GM18507 (cell line): ENCODE data around the gene SSTR3.
A peak's percentile ranks its signal among the peaks of the same experiment; 100 is the strongest.
"Not testable (repeated sequence)": the region's sequence is repeated elsewhere in the genome, so short reads cannot be mapped to it uniquely, and the experiment has no call there.

Source experiments
- DNase-seq: peaks from one replicate; pipeline ENCODE4 v3.0.0; 2011; ENCODE audit warnings: low read depth; ENCODE audit not compliant: insufficient read length; ENCODE audit errors: extremely low spot score
- FAIRE-seq: peaks from 2 replicates; lab custom pipeline; 2011; peaks lifted over from hg19 to GRCh38; lab: Jason Lieb, UNC

SSTR3 gene

DNA sequence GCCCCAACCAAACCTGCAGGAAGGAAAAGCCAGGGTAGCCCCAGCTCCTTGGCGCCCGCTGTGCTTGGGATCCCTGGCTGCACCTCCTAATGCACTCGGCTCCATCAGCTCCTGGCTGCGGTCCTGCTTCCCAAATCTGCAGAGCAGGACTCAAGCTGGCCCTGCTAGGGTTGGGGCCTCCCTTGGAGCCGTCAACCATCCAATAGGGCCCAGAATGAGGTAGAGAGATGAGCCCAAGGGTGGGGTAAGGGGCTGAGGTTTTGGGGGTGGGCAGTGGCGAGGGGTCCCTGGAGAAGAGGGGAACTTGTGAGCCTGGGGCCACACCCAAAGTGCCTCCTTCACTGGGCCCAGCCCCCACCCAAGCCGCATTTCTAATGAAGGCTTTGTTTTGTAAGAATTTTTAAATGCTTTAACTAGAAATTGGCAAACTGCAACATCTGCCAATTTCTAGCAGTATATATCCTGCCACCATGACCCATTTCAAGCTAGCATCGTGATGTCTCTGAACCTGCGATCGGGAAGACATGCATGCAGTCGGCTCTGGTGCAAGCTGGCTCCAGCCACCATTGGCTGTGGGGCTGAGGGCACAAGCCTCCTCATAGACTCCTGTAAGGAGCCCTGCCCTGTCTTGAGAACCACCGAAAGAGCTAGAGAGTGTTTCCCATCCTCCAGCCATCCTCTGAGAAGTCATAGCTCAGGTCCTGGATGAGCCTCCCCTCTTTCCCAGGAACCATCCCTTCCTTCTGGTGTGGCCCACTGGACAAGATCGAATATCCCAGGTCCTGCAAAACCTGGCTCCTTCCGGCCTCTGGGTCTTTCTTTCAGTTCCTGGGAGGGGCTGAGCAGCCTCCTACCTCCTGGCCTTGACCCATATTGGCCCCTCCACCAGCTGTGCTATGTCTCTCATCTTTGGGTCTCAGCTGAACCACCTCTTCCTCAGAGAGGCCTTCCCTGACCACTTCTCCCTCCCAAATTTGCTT is 39.7 kb downstream of the SSTR3 start:
- DNase-seq, result no peak
- FAIRE-seq, result no peak

DNA sequence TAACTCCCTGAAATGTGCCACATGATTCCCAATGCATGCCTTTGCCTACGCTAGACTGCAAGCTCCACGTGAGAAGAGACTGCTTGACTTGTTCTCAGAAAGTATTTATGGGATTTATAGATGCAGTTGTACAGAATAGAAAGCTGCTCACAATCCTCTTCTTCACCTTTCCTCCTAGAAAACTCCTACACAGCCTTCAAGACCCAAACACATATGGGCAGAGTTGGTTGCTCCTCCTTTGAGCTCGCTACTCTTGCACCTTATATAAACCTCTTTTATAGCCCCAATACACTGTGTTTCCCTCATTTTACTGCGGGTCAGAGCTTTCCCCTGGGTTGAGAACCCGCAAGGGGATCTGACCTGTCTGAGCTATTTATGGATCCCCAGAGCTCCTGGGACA is 40.6 kb downstream of the SSTR3 start:
- FAIRE-seq (no peak), DNase-seq (no peak)

DNA sequence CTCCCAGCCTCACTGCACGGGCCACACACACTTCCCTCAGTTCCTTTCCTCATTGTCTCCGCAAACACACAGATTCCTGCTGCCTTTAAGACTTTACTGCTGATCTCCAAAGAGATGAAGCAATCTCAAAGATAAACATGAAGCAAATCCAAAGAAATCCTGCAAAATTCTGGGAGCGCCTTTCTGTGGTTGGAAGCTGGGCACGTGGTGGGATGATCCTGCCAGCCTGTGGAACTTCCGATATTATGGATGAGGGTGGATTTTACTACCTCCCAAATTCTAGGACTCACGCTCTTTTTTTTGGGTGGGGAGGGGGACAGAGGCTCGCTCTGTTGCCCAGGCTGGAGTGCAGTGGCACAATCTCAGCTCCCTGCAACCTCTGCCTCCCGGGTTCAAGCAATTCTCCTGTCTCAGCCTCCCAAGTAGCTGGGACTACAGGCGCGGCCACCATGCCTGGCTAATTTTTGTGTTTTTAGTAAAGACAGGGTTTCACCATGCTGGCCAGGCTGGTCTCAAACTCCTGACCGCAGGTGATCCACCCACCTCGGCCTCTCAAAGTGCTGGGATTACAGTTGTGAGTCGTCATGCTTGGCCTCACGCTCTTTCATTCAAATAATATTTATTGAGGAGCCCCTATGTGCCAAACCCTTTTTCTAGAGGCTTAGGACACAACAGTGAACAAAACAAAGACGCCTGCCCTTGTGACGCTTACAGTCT is 41.4 kb downstream of the SSTR3 start:
- FAIRE-seq, DNase-seq: not testable (repeated sequence)

DNA sequence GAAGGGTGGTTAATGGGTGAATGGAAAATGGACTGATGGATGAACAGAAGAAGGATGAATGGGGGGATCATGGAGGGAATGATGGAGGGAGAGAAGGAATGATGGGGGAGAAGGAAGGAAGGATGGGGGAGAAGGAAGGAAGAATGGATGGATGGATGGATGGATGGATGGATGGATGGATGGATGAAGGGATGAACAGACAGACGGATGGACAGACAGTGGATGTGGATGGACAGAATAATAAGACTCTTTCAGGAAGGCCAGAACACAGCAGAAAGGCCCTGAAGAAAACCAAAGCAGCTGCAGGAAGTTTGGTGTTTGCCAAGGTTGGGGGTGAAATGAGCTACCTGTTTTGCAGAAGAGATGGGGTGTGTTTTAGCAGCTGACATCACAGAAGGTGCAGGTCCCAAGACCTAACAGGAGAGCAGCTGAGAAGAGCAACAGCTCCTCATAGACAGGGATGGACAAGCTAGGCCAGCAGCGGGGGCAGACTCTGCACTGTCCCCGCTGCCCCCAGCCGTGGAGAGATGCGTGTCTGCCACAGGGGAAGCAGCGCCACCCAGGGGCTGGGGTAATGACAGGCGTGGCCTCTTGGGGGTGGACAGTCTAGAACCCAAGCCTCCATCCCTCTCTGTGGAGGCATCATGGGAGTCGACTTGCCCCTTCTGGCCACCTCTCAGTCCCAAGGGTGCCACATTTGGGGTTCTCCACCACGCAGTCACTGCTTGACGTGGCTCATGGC is 42.2 kb downstream of the SSTR3 start:
- no peak for FAIRE-seq

DNA sequence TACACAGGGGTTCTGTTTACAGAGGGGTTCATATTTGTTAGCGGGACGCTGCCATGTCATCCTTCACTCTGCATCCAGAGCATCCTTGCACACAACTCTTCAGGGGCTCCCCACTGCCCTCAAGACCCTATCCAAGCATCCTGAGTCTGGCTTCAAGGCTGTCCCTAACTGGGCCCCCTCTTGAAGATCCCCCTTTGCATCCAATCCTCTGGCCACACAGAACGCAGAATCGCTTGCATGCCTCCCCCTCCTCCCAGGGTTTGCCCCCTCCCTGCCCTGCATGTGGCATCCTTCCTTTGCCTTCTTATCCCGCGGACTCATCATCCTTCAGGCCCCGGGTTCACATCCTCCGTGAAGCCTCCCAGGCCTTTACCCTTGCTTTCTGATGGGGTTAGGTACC is 42.9 kb downstream of the SSTR3 start:
- no peak for DNase-seq
- no peak for FAIRE-seq

More for the DNA sequence above, 42.2 kb downstream of the SSTR3 start:
- DNase-seq, result no peak

DNA sequence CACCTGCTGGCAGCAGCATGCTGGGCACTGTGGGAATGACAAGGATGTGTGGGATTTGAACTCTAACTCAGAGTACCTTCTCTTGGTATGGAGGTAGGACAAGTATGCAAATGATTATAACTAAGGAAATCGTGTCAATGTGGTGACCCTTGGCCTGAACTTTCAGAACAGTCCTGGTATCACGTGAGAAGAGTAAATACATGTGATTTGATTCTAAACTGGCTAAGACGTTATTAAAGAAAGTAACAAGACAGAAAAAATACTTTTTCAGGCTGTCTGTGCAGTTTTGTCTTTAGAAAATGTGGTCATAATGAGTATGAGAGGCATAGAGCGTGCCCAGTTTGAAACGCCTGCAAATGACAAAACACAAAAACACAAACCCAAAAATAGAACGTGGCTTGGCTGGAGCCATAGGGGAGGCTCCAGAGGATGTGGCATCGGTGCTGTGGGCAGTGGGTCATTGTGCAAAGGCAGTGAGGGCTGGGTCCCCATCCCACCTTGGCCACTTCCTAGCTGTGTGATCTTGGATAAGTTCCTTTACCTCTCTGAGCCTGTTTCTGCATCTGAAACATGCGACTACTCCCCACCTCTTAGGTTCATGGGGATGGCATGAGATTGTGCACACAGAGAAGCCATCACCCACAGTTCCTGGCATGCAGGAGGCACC is 44.2 kb downstream of the SSTR3 start:
- FAIRE-seq (peak; percentile 77), DNase-seq (no peak)

DNA sequence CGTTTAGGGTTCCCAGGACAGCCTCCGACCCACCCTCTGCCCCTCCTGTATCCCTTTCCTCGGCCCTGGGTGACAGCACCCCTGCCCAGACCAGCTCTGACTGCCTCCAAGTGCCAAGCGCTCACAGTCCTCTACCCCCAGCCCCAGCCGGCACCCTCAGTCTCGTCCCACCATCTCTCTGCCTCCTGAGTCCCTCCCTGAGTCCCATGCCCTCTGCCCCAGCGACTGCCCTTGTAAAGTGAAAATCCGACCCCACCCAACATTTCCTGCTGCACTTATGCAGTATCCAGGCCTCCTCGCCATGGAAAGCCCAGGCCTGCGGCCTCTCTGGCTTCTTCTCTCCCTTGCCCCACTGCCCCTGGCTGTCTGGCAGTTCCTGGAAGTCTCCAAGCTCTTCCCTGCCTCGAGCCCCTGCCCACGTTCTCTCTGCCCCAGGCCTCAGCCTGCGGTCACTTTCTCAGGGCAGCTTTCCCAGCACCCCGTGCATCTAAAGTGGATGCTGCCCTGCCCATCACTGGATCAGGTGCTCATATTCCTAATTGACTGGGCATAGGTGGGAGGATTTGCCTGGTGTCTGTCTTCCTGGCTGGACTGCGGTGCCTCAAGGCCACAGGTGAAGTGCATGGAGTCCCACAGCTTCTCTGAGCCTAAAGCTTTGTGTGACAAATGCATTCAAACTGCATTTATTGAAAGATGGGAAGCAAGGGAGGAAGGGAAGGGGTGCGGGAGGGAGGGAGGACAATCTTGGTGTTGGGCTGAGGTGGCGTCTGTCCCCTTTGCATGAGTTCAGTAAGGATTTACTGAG is 44.9 kb downstream of the SSTR3 start:
- DNase-seq, result no peak
- FAIRE-seq, result no peak

DNA sequence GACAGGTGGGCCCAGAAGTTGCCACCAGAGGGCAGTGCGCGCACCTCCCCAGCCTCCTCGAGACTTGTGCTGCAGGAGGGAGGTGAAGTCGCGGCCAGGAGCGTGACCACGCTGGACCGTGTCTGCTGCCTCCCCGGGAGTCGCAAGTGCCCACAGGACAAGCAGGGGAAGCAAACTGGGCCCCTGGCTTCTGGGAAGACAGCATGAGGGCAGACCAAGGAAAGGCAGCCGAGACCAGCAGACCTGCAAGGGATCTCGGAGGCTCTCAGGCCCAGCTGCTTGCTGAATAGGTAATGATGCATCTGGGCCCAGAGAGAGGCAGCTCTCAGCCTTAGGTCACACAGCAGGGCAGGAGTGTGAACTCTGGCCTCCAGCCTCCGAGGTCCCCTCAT is 45.6 kb downstream of the SSTR3 start:
- DNase-seq, result peak; percentile 78
- peak; percentile 90 for FAIRE-seq

DNA sequence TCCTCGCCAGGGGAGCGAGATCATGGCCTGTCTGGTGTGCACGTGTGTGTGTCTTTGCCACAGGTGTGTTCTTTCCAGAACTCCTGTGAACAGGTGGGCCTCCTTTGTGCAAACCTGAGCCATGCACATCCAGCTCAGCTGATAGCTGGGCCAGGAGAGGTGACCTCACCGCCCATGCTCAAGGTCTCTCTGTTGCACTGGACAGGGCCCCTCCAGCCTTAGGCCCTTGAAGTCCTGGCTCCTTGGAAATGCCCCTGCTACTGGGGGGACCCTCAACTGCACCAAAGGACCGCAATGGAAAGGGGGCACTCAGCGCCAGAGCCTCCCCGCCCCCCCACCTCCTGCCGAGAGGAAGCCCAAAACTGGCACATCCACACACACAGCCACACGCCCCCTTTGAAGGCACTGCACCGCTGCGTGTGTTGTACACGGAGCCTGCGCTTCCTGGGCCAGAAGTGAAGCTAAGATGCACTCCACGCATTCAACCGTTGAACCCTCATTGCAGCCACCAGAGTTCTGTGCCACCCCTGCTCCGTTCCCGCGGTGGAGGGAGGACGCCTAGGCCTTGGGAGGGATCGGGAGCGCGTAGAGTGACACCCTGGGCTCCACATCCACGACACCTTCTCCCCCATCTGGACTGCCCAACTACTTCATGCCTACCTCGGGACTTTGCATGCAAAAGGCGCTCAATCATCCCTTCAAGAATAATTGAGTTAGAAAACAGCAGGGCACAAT is 46.2 kb downstream of the SSTR3 start:
- FAIRE-seq (no peak), DNase-seq (no peak)

DNA sequence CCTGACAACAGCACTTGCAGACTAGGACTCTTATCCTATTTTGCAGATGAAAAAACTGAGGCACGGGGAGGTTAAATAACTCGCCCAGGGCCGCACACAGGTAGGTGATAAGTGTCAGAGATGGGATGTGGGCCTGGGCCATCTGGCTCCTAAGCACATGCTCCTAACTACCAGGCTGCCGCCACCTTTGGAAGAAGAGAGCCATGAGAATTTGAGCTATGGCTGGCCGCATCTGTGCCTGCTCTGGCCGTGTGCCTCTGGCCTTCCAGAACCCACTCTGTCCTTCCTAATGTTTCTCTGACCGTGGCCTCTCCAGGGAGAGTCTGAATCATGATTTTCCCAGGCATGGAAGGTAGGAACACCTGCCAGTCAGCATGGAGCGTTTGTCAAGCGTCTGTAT is 47.2 kb downstream of the SSTR3 start:
- FAIRE-seq, result no peak
- no peak for DNase-seq

DNA sequence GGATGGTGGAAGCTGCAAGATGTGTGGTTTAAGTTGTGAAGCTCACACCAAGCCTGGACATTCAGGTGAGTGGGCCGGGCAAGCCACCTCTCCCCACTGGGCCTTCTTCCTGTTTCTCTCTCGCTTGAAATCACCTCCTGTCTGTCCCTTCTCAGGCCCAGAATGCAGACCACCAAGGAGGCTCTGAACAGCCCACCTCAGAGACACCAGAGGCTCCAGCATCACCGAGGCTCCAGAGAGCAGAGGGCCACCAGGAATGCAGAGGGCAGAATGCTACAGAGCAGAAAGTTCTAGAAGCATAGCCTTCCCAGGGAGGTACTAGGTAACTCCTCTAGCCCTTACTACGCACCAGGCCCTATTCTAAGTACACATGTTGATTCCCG is 47.8 kb downstream of the SSTR3 start:
- DNase-seq, result no peak
- no peak for FAIRE-seq

DNA sequence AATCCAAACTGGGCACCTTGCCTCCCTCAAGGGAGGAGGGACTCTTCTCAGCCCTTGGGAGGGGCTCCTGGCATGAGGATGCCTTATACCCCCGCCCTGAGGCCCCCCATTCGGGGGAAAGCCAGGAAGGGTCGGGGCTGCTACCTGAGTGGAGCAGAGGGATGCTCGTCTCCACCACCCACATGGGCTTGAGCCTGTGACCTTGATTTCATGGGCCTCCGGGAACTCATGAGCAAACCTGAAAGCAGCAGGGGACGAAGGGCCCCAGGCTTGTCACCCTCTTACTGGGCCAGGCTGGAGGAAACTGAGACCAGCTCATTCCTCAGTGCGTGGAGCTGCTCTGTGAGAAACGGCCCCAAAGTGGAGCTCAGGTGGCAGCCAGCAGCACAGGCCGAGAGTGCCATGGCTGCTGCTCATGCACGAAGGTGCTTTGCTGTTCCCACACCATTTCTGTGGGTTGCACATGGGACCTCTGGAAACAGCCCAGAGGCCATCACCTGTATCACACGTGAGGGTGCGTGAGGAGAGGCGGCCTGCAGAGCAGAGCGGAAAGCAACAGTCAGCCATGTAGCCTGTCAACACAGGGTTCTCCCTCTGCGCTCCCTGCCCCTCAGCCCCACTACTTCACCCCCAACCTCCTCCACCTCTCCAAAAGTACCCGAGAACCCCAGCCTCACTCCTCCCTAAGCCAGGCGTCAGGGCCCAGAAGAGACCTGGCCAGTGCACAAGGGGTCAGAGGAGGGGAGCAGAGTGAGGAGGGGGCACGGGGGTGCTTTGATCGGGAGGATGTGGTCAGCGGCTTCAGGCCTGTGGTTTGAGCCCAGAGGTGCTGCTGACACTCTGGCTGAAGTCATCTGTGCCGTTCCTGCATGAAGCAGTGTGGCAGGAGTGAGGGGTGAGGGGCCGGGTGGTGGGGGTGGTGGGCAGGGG is 48.4 kb downstream of the SSTR3 start:
- FAIRE-seq, result no peak

DNA sequence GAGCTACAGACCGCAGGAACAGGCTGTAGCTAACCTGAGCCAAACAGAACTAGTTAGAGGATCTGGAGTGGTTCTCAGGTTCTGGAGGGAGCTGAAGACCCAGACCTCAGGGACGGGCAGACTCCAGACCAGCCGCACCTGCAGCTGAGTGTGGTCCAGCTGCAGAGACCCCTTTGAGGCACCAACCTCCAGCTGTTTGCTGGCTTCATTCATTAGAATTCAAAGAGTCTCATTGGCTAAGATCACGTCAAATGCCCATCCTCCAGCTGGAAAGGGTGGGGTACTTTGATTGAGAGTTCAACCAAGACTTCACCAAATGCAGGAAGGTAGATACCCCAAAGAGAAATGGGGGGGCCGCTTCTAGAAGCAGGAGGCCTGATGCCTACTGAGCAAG is 49.2 kb downstream of the SSTR3 start:
- DNase-seq (no peak), FAIRE-seq (no peak)

More for the DNA sequence above, 48.4 kb downstream of the SSTR3 start:
- peak; percentile 71 for DNase-seq

DNA sequence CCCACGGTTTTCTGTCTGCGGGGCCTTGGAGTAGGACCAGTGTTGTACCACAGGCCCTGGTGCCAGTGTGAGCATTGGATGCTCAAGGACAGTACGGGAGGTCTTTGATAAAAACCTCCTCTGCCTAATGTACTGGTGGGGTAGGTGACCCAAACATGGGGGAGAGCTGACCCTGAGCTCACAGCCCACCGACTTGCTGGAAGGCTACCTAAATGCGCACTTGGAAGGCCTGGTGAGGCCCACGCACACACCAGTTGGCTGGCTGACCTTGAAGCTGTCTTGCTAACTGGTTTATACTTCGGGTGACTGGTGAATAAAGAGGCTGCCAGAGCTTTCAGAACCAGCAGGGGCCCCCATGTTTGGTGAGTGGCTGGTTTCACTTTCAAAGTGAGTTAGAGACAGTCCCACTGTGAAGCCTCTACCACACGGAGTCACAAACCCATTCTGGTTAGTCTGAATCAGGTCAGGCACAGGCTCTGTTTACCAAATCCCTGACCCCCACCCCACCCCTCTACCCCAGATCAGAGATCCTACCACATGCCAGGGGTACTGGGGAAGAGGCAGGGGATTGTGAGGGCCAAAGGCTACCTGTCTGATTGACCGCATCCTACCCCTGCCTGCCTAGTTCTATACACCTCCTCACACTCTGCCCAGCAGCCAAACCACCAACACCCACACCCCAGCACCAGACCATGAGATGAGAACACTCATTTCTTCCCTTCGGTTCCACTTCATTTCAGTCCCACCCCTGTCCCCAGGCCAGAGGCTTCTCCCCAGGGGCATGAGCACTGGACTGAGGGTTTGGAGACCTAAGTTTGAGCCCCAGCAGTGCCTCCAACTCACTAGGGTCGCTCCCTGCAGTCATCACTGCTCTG is 49.8 kb downstream of the SSTR3 start:
- FAIRE-seq (peak; percentile 100), DNase-seq (peak; percentile 74)

DNA sequence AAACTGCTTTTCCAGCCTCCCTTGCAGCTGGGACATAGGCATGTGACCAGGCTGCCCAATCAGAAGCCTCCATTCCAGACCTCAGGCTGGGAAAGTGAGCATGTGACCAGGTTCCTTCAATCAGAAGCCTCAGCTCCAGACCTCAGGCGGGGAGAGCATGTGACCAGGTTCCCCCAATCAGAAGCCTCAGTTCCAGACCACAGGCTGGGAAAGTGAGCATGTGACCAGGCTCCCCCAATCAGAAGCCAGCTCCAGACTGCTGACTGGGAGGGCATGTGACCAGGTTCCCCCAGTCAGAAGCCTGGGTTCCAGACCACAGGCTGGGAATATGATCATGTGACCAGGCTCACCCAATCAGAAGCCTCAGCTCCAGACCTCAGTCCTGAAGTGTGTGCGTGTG is 50.8 kb downstream of the SSTR3 start:
- FAIRE-seq, result no peak

DNA sequence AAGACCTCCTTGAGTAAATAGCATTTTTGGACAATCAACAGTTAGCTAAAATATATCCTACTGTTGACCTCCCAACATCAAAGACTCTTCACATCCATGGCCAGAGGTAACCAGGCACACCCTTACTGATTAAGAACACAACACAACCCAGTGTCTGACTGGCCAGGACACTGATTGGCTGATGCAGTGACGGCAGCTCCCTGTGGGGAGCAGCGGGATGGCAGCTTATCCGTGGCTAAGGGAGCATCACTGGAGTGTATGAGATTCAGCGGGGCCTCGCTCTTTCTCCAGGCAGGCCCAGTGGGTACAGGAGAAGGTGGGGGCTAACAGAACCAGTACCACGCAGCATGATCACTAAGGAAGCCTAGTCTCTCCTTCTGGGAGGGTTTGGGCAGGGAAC is 52.2 kb downstream of the SSTR3 start:
- no peak for DNase-seq
- FAIRE-seq, result no peak

More for the DNA sequence above, 50.8 kb downstream of the SSTR3 start:
- DNase-seq, result no peak
